Peyer's patch (tissue), 4 donors: ENCODE data around the gene STXBP1.

Experiments used
- CTCF ChIP-seq, 6 experiments: fragments of 450-650 bp in 4 of 6; fragments of 200-600 bp in 2 of 6; sonication (generic) in 1 of 6; IDR thresholded peaks; one replicate each; pipeline ENCODE4 v1.5.1; 2017 to 2019; ENCODE audit warnings: antibody characterized with exemption in 6 of 6, mild to moderate bottlenecking in 3 of 6, moderate library complexity in 1 of 6
- POLR2A ChIP-seq, 2 donors: fragments of 450-650 bp; IDR thresholded peaks; one replicate each; pipeline ENCODE4 v1.5.1; 2017; ENCODE audit warnings: antibody characterized with exemption in 2 of 2, mild to moderate bottlenecking in 2 of 2, moderate library complexity in 2 of 2

DNA sequence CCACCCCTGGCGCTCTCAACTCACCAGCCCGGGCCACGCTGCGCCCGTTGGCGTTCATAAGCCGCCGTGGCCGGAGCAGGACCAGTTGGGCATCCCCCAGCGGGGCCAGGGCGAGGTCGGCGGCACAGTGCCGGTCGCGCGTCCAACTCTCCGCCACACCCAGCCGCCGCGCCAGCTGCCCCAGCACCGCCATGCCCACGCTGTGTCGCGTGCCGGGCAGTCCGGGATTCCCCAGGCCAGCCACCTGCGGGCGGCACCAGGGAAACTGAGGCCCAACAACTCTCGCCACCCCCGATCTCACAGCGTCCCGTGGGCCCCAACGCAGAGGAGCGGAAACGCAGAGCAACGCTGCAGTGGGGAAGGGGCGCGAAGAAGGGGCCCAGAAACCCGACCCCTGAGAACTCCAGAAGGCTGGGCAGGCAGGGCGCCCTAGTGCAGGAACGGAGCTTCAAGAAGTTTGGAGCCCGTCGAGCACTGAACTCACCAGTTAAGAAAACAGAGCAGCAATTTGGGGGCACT is 102.9 kb downstream of the STXBP1 start:
- no peak for TF ChIP-seq CTCF (IDR thresholded peaks at IDR 0.05)
- TF ChIP-seq POLR2A (IDR thresholded peaks at IDR 0.05) = no peak
